Natural killer cell (primary cell): ENCODE data around the gene ARSD. TPM values are rescaled to one million over a fixed set of nuclear protein-coding genes. Genes with fewer than 3 reads are reported as not detected.

Source experiments
- ATAC-seq, 3 donors: fragments of 150-1000 bp in 2 of 3; fragments of 200-7000 bp in 1 of 3; cut with Tn5 transposase; 1 replicate in 1 of 3; 2 replicates in 2 of 3; pipeline ENCODE4 v1.10.0; 2021; ENCODE audit warnings: mild to moderate bottlenecking in 2 of 3, moderate library complexity in 2 of 3
- DNase-seq, 2 donors: peaks; one replicate each; pipeline versions ENCODE4 v3.0.0 to v3.0.0-alpha.2; 2013 to 2021; ENCODE audit warnings: mixed read lengths in 1 of 2
- H3K27ac ChIP-seq: one replicate; pipeline ENCODE4 v1.5.1; 2013; ENCODE audit warnings: mild to moderate bottlenecking, low read length
- H3K27me3 ChIP-seq: one replicate; pipeline ENCODE4 v1.6.1; 2013; ENCODE audit warnings: low read length; ENCODE audit not compliant: control insufficient read depth, insufficient read depth
- H3K36me3 ChIP-seq: one replicate; pipeline ENCODE4 v1.6.1; 2013; ENCODE audit warnings: low read length; ENCODE audit not compliant: control insufficient read depth, insufficient read depth
- H3K4me1 ChIP-seq: one replicate; pipeline ENCODE4 v1.6.1; 2013; ENCODE audit warnings: low read length; ENCODE audit not compliant: control insufficient read depth, insufficient read depth
- H3K4me3 ChIP-seq: one replicate; pipeline ENCODE4 v1.5.1; 2013; ENCODE audit warnings: low read length
- H3K9me3 ChIP-seq: one replicate; pipeline ENCODE4 v1.6.1; 2013; ENCODE audit warnings: low read length; ENCODE audit not compliant: control insufficient read depth, insufficient read depth
- H3K27ac Mint-ChIP-seq, 2 donors: one replicate each; pipeline ENCODE4 v1.8.0; 2022; ENCODE audit warnings: mild to moderate bottlenecking in 2 of 2, mixed read lengths in 2 of 2, moderate library complexity in 1 of 2
- H3K27me3 Mint-ChIP-seq, 2 donors: one replicate each; pipeline ENCODE4 v1.8.0; 2022; ENCODE audit warnings: low read depth in 2 of 2, mixed read lengths in 2 of 2
- H3K36me3 Mint-ChIP-seq: one replicate; pipeline ENCODE4 v1.8.0; 2022; ENCODE audit warnings: mixed read lengths
- H3K4me1 Mint-ChIP-seq, 2 donors: one replicate each; pipeline ENCODE4 v1.8.0; 2022; ENCODE audit warnings: mixed read lengths in 2 of 2
- H3K4me3 Mint-ChIP-seq: one replicate; pipeline ENCODE4 v1.8.0; 2022; ENCODE audit warnings: mild to moderate bottlenecking, moderate library complexity, mixed read lengths
- H3K9me3 Mint-ChIP-seq, 2 donors: one replicate each; pipeline ENCODE4 v1.8.0; 2022; ENCODE audit warnings: mixed read lengths in 2 of 2
- CTCF ChIP-seq: fragments of 200-600 bp; IDR thresholded peaks from one replicate; pipeline ENCODE4 v1.8.0; 2022; ENCODE audit warnings: antibody characterized with exemption
- WGBS: methylation state at CpG from one replicate; pipeline ENCODE4 v1.1.7; 2013; ENCODE audit warnings: missing lambda C conversion rate; ENCODE audit not compliant: insufficient coverage; 5-methylcytosine and 5-hydroxymethylcytosine counted together
- intact Hi-C: fragments of 100-400 bp; cut with micrococcal nuclease; formaldehyde crosslinking; loops from one replicate; pipeline ENCODE4 v1.14.2; 2022
- total RNA-seq, 4 donors: library from RNA; stranded (reverse); fragments of 120-200 nt in 1 of 4; gene quantifications; one replicate each; pipeline versions ENCODE4 v1.2.3 to v1.2.4, GENCODE V29; 2013 to 2022

ARSD gene
- total RNA-seq, 3 donors from 2014 or later (not counting 1 experiment from before 2014, with no cell fraction given): 9.7 to 21.6 (median 13.6) TPM

- Mint-ChIP-seq H3K36me3 (no peaks in the 10 kb centered on the region), H3K4me3 (no peak overlapping the region), H3K27ac (no peak overlapping the region), H3K27me3 (peaks cover 2 to 13% of the 10 kb centered on the region in 2 donors), H3K9me3 (no peaks in the 10 kb centered on the region), H3K4me1 (no peaks in the 10 kb centered on the region)
- no peaks in the 10 kb centered on the region for H3K36me3 ChIP-seq
- no peak for TF ChIP-seq CTCF
- H3K4me3 ChIP-seq: no peak overlapping the region
- ATAC-seq: no peak
- no peak for DNase-seq
- no peak overlapping the region for H3K27ac ChIP-seq
- 100% methylated on average over 2 of the region's 2 CpGs for WGBS
- intact Hi-C loops: loop anchor here (10.0 kb wide), 1 partner anchor 163 kb away; no protein-coding TSS in a partner anchor
- no peaks in the 10 kb centered on the region for H3K4me1 ChIP-seq
- H3K9me3 ChIP-seq: no peaks in the 10 kb centered on the region
- no peaks in the 10 kb centered on the region for H3K27me3 ChIP-seq
These were observed 57.3 kb downstream of the ARSD start for GRCh38 chrX:2871831-2872230.

GRCh38 chrX:2870650-2871049 lies 58.5 kb downstream of the ARSD start:
- Mint-ChIP-seq H3K9me3 (no peaks in the 10 kb centered on the region), H3K27me3 (peaks cover 2 to 17% of the 10 kb centered on the region in 2 donors), H3K27ac (no peak overlapping the region), H3K4me1 (no peaks in the 10 kb centered on the region), H3K4me3 (no peak overlapping the region), H3K36me3 (no peaks in the 10 kb centered on the region)
- Histone ChIP-seq H3K4me3 (no peak overlapping the region), H3K9me3 (no peaks in the 10 kb centered on the region), H3K27ac (no peak overlapping the region), H3K4me1 (no peaks in the 10 kb centered on the region), H3K27me3 (no peaks in the 10 kb centered on the region), H3K36me3 (no peaks in the 10 kb centered on the region)
- no peak for TF ChIP-seq CTCF
- DNase-seq (no peak), ATAC-seq (no peak)
- intact Hi-C loops: loop anchor here (10.0 kb wide), 1 partner anchor 164 kb away; no protein-coding TSS in a partner anchor

GRCh38 chrX:2867206-2867605 lies 61.9 kb downstream of the ARSD start:
- no peak for TF ChIP-seq CTCF
- DNase-seq: no peak
- WGBS: 92% methylated on average over 7 of the region's 7 CpGs
- Mint-ChIP-seq H3K36me3 (no peaks in the 10 kb centered on the region), H3K4me3 (no peak overlapping the region), H3K9me3 (no peaks in the 10 kb centered on the region), H3K4me1 (no peaks in the 10 kb centered on the region), H3K27me3 (peaks cover 0 to 18% of the 10 kb centered on the region in 2 donors), H3K27ac (no peak overlapping the region)
- intact Hi-C loops: no loop called here
- Histone ChIP-seq H3K27ac (no peak overlapping the region), H3K27me3 (no peaks in the 10 kb centered on the region), H3K4me1 (no peaks in the 10 kb centered on the region), H3K36me3 (no peaks in the 10 kb centered on the region), H3K9me3 (no peaks in the 10 kb centered on the region), H3K4me3 (no peak overlapping the region)
- no peak for ATAC-seq

- ATAC-seq (no peak), DNase-seq (no peak)
- Mint-ChIP-seq H3K27ac (no peak overlapping the region), H3K27me3 (peaks cover 0 to 11% of the 10 kb centered on the region in 2 donors), H3K9me3 (no peaks in the 10 kb centered on the region), H3K4me3 (no peak overlapping the region), H3K4me1 (no peaks in the 10 kb centered on the region), H3K36me3 (no peaks in the 10 kb centered on the region)
- intact Hi-C loops: no loop called here
- Histone ChIP-seq H3K9me3 (no peaks in the 10 kb centered on the region), H3K27me3 (no peaks in the 10 kb centered on the region), H3K27ac (no peak overlapping the region), H3K4me1 (no peaks in the 10 kb centered on the region), H3K4me3 (no peak overlapping the region), H3K36me3 (no peaks in the 10 kb centered on the region)
- 94% methylated on average over 6 of the region's 6 CpGs for WGBS
- no peak for TF ChIP-seq CTCF
These were observed 65.5 kb downstream of the ARSD start for GRCh38 chrX:2863646-2864045.
